Measurements from ENCODE around the gene NMRK1. TPM values are rescaled to one million over a fixed set of nuclear protein-coding genes. Genes with fewer than 3 reads are reported as not detected.

The NMRK1 gene
- total RNA-seq, 4 donors from 2014 or later: 20.8 to 53.8 (median 28.1) TPM

- TF ChIP-seq CTCF (IDR thresholded peaks at IDR 0.05): no peak
- TF ChIP-seq POLR2A (IDR thresholded peaks at IDR 0.05): no peak
- no peaks in the 10 kb centered on the region for H3K4me1 ChIP-seq
- 92 to 93% methylated on average over 2 of the region's 2 CpGs for WGBS, 2 donors
- H3K27ac ChIP-seq: no peak overlapping the region
- intact Hi-C loops (cut with DNase I): no loop called here
- no peak overlapping the region for H3K4me3 ChIP-seq (replicated peaks in 1 of 3)
- no peaks in the 10 kb centered on the region for H3K9me3 ChIP-seq
- H3K36me3 ChIP-seq: no peaks in the 10 kb centered on the region
- H3K27me3 ChIP-seq: no peaks in the 10 kb centered on the region
- no peak for DNase-seq
These were observed 74.2 kb downstream of the NMRK1 start for GRCh38 chr9:75013735-75014134.

Small RNAs within 50 kb of the gene (small RNA-seq; reads per million reads assigned to genes)
- gene RF02271: not detected

Other genes starting within 250 kb of the NMRK1 start
- under 1 TPM; 0.44 to 0.83 (median 0.66) TPM for gene TRPM6, start 200.2 kb downstream of the NMRK1 start, total RNA-seq
- 1 to 10 TPM; 2.5 to 4.0 (median 3.3) TPM for gene C9orf40, start 135.2 kb downstream of the NMRK1 start, total RNA-seq
- 10 to 100 TPM; 31.4 to 46.5 (median 37.6) TPM for gene CARNMT1, start 59.9 kb downstream of the NMRK1 start, total RNA-seq
- 10 to 100 TPM; 34.7 to 36.6 (median 35.6) TPM for gene OSTF1, start 359 bp upstream of the NMRK1 start, total RNA-seq